Liver (tissue), 3 donors: Measurements from ENCODE around the gene NACA.

Experiments used
- ATF3 ChIP-seq: IDR thresholded peaks from 2 replicates; pipeline ENCODE4 v1.6.1; 2016; ENCODE audit warnings: antibody characterized with exemption
- CTCF ChIP-seq: fragments of 150-350 bp; IDR thresholded peaks from 2 replicates; pipeline ENCODE4 v1.5.1; 2017; ENCODE audit warnings: improper control_type of control experiment, low read depth, low read length; ENCODE audit not compliant: missing input control
- EGR1 ChIP-seq, 2 donors: IDR thresholded peaks; 2 replicates each; pipeline ENCODE4 v1.6.1; 2016 to 2018; ENCODE audit warnings: antibody characterized with exemption in 2 of 2, low read depth in 2 of 2
- MAX ChIP-seq: IDR thresholded peaks from 2 replicates; pipeline ENCODE4 v1.6.1; 2016; ENCODE audit warnings: antibody characterized with exemption
- RAD21 ChIP-seq, 2 donors: IDR thresholded peaks; 2 replicates each; pipeline ENCODE4 v1.6.1; 2016; ENCODE audit warnings: antibody characterized with exemption in 2 of 2, mild to moderate bottlenecking in 2 of 2
- REST ChIP-seq: IDR thresholded peaks from 2 replicates; pipeline ENCODE4 v1.6.1; 2016; ENCODE audit warnings: antibody characterized with exemption, mild to moderate bottlenecking
- SP1 ChIP-seq: IDR thresholded peaks from 2 replicates; pipeline ENCODE4 v1.6.1; 2018; ENCODE audit warnings: antibody characterized with exemption, mild to moderate bottlenecking
- donor health status: healthy.
- donor health status: healthy.

- TF ChIP-seq CTCF (no peak), MAX (no peak), REST (no peak), EGR1 (IDR thresholded peaks at IDR 0.05; ENCODE audit: low read depth in 2 of 2) (no peak), SP1 (no peak), ATF3 (no peak), RAD21 (IDR thresholded peaks at IDR 0.05) (no peak)
These were observed 24.8 kb upstream of the NACA start for GRCh38 chr12:56749853-56750252.
